Gastroesophageal sphincter (tissue), 4 donors: ENCODE data around the gene DLGAP4. TPM values are rescaled to one million over a fixed set of nuclear protein-coding genes. Genes with fewer than 3 reads are reported as not detected.

ENCODE experiments used
- ATAC-seq: fragments of 150-250 bp; one replicate; pipeline ENCODE4 v1.9.1; 2016; ENCODE audit warnings: mild to moderate bottlenecking, moderate library complexity
- H3K27ac ChIP-seq, 4 donors: fragments of 200-600 bp; sonication (generic) in 3 of 4; 1 replicate in 3 of 4; 2 replicates in 1 of 4; pipeline ENCODE4 v1.5.1; 2016 to 2019
- H3K27me3 ChIP-seq: fragments of 200-600 bp; sonication (generic); one replicate; pipeline ENCODE4 v1.5.1; 2019
- H3K36me3 ChIP-seq, 2 donors: fragments of 200-600 bp; sonication (generic); one replicate each; pipeline ENCODE4 v1.5.1; 2019; ENCODE audit warnings: control low read depth in 1 of 2
- H3K4me1 ChIP-seq, 3 donors: fragments of 200-600 bp; sonication (generic); 1 replicate in 2 of 3; 2 replicates in 1 of 3; pipeline ENCODE4 v1.5.1; 2016 to 2019; ENCODE audit warnings: control low read depth in 2 of 3
- H3K4me3 ChIP-seq, 2 donors: fragments of 200-600 bp; sonication (generic); one replicate each; pipeline ENCODE4 v1.5.1; 2019; ENCODE audit warnings: mild to moderate bottlenecking in 1 of 2, moderate library complexity in 1 of 2
- H3K9me3 ChIP-seq, 3 donors: fragments of 200-600 bp; sonication (generic); one replicate each; pipeline ENCODE4 v1.5.1; 2017 to 2019; ENCODE audit warnings: control low read depth in 2 of 3
- EP300 ChIP-seq: sonication (generic); formaldehyde crosslinking; IDR thresholded peaks from one replicate; pipeline ENCODE4 v1.6.1; 2017; ENCODE audit warnings: antibody characterized with exemption, mild to moderate bottlenecking
- POLR2A ChIP-seq, 2 donors: fragments of 450-650 bp; IDR thresholded peaks; one replicate each; pipeline ENCODE4 v1.6.1; 2017; ENCODE audit warnings: antibody characterized with exemption in 2 of 2, mild to moderate bottlenecking in 2 of 2, moderate library complexity in 1 of 2
- POLR2AphosphoS5 ChIP-seq: sonication (generic); formaldehyde crosslinking; IDR thresholded peaks from one replicate; pipeline ENCODE4 v1.6.1; 2017; ENCODE audit warnings: antibody characterized with exemption
- WGBS, 2 donors: methylation state at CpG; one replicate each; pipeline ENCODE4 v1.1.5; 2018; ENCODE audit warnings: low coverage in 1 of 2; 5-methylcytosine and 5-hydroxymethylcytosine counted together
- total RNA-seq, 4 donors: library from RNA; depleted of rRNA; stranded (reverse); fragments of >200 nt; gene quantifications; one replicate each; pipeline ENCODE4 v1.1.0, GENCODE V29; 2016
- TF ChIP-seq, protein P1 (sequence below), 4 experiments: fragments of 200-600 bp in 2 of 4; fragments of 450-650 bp in 2 of 4; sonication (generic) in 1 of 4; IDR thresholded peaks; one replicate each; pipeline ENCODE4 v1.5.1; 2017 to 2019; ENCODE audit warnings: antibody characterized with exemption in 4 of 4, mild to moderate bottlenecking in 2 of 4, moderate library complexity in 2 of 4

Gene DLGAP4
- total RNA-seq, 4 donors from 2014 or later, result 35.5 to 76.1 (median 42.2) TPM

- Histone ChIP-seq H3K4me1 (peaks cover 0 to 56% (median 3%) of the 10 kb centered on the region in 3 donors), H3K27me3 (no peaks in the 10 kb centered on the region), H3K4me3 (no peak overlapping the region), H3K27ac (peak overlapping the region in 3 of 4 donors; percentile 77 to 83 (median 78)), H3K9me3 (no peaks in the 10 kb centered on the region), H3K36me3 (peaks cover 0 to 63% of the 10 kb centered on the region in 2 donors)
- WGBS, 2 donors, result 60% methylated on average over 1 of the region's 18 CpGs; no CpG with 5 or more reads in 1 of the 2 donors
- no peak for ATAC-seq
- TF ChIP-seq EP300 (no peak), POLR2AphosphoS5 (no peak), POLR2A (IDR thresholded peaks at IDR 0.05) (no peak)
- TF ChIP-seq, protein P1, sequence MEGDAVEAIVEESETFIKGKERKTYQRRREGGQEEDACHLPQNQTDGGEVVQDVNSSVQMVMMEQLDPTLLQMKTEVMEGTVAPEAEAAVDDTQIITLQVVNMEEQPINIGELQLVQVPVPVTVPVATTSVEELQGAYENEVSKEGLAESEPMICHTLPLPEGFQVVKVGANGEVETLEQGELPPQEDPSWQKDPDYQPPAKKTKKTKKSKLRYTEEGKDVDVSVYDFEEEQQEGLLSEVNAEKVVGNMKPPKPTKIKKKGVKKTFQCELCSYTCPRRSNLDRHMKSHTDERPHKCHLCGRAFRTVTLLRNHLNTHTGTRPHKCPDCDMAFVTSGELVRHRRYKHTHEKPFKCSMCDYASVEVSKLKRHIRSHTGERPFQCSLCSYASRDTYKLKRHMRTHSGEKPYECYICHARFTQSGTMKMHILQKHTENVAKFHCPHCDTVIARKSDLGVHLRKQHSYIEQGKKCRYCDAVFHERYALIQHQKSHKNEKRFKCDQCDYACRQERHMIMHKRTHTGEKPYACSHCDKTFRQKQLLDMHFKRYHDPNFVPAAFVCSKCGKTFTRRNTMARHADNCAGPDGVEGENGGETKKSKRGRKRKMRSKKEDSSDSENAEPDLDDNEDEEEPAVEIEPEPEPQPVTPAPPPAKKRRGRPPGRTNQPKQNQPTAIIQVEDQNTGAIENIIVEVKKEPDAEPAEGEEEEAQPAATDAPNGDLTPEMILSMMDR (IDR thresholded peaks at IDR 0.05), result no peak
Measured at GRCh38 chr20:36528176-36528874, 222.2 kb downstream of the DLGAP4 start.

DNA sequence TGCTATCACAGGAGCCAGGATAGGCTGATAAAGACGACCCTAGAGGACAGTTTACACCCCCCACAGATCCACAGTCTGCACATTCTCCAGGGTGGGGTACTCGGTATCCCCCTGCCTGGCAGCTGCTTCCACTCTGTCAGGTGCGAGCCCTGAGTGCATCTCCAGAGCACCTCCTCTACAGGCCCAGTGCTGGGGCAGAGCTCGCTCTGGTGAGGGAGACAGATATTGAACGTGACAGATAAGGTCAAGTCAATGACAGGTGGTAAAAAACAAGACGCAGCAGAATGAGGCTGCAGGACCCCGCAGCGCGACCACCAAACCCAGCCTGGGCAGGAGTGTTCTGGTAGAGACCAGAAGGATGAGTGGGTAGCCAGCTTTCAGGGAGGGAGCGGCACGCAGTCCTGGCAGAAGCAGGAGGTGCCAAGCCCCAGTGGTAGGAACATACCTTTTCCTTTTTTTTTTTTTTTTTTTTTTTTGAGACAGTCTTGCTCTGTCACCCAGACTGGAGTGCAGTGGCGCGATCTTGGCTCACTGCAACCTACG is 222.8 kb downstream of the DLGAP4 start:
- H3K4me3 ChIP-seq, result no peak overlapping the region
- 85% methylated on average over 9 of the region's 14 CpGs; no CpG with 5 or more reads in 1 of the 2 donors for WGBS, 2 donors
- H3K36me3 ChIP-seq, result peaks cover 0 to 59% of the 10 kb centered on the region in 2 donors
- TF ChIP-seq POLR2AphosphoS5 (no peak), EP300 (no peak)
- TF ChIP-seq, protein P1 (IDR thresholded peaks at IDR 0.05), result no peak
- peaks cover 0 to 49% (median 3%) of the 10 kb centered on the region in 3 donors for H3K4me1 ChIP-seq
- peak overlapping the region in 3 of 4 donors; percentile 77 to 83 (median 78) for H3K27ac ChIP-seq
- H3K27me3 ChIP-seq, result no peaks in the 10 kb centered on the region
- no peak for ATAC-seq
- H3K9me3 ChIP-seq, result no peaks in the 10 kb centered on the region

- Histone ChIP-seq H3K27me3 (no peaks in the 10 kb centered on the region), H3K9me3 (no peaks in the 10 kb centered on the region), H3K4me1 (peaks cover 0 to 32% (median 3%) of the 10 kb centered on the region in 3 donors), H3K4me3 (no peak overlapping the region), H3K27ac (peak overlapping the region in 1 of 4 donors; percentile 16), H3K36me3 (peaks cover 0 to 24% of the 10 kb centered on the region in 2 donors)
- TF ChIP-seq, protein P1 (IDR thresholded peaks at IDR 0.05), result no peak
- TF ChIP-seq POLR2AphosphoS5 (no peak), POLR2A (IDR thresholded peaks at IDR 0.05) (no peak), EP300 (no peak)
- 81 to 84% methylated on average over 6 of the region's 10 CpGs for WGBS, 2 donors
- ATAC-seq, result no peak
Measured at GRCh38 chr20:36532388-36532787, 226.2 kb downstream of the DLGAP4 start.

DNA sequence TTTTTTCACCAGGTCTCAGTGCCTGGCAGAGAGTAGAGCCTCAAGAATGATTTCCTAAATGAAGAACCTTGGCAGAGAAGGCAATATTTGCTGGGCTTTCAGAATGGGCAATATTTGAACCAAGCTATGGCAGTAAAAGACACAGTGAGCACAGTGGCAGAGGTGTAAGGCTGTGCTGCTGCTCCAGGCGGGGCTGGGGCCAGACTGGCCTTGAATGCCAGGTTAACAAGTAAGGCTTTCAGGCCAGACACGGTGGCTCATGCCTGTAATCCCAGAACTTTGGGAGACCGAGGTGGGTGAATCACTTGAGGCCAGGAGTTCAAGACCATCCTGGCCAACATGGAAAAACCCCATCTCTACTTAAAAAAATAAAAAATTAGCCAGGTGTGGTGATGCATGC is 226.7 kb downstream of the DLGAP4 start:
- Histone ChIP-seq H3K4me3 (no peak overlapping the region), H3K4me1 (peaks cover 0 to 32% (median 0%) of the 10 kb centered on the region in 3 donors), H3K27me3 (no peaks in the 10 kb centered on the region), H3K9me3 (no peaks in the 10 kb centered on the region), H3K27ac (peak overlapping the region in 2 of 4 donors; percentile 16 to 17), H3K36me3 (peaks cover 0 to 20% of the 10 kb centered on the region in 2 donors)
- ATAC-seq, result no peak
- 90% methylated on average over 2 of the region's 3 CpGs; no CpG with 5 or more reads in 1 of the 2 donors for WGBS, 2 donors
- TF ChIP-seq POLR2AphosphoS5 (no peak), EP300 (no peak), POLR2A (IDR thresholded peaks at IDR 0.05) (no peak)
- TF ChIP-seq, protein P1 (IDR thresholded peaks at IDR 0.05), result no peak
